ENCODE data around the gene GRK1. TPM values are rescaled to one million over a fixed set of nuclear protein-coding genes. Genes with fewer than 3 reads are reported as not detected.

GRK1 gene
- not detected in 2 replicates for polyA plus RNA-seq

GRCh38 chr13:113666951-113667701, at the start of gene GRK1:
Gene GRK1, plus strand, starts transcription at chr13:113667219. Its CDS starts 168 bp downstream, at chr13:113667387.

GRCh38 chr13:113657851-113658741, 8.9 kb upstream of the GRK1 start, which contains the start of gene ATP4B:
Gene ATP4B, minus strand, starts transcription at chr13:113658198. Its CDS starts 54 bp downstream, at chr13:113658144.

GRCh38 chr13:113758651-113759524, 91.9 kb downstream of the GRK1 start, which contains the start of gene TMEM255B:
Gene TMEM255B, plus strand, starts transcription at chr13:113759226. Its CDS starts 44 bp downstream, at chr13:113759270.

Other genes with a start within 250 kb of the GRK1 start
- gene ADPRHL1, start 213.7 kb upstream of the GRK1 start, polyA plus RNA-seq = 6.3 and 9.8 TPM in 2 replicates
- 7.9 and 9.9 TPM in 2 replicates for gene DCUN1D2, start 176.5 kb upstream of the GRK1 start, polyA plus RNA-seq
- gene TFDP1, start 82.5 kb upstream of the GRK1 start, polyA plus RNA-seq = 10.3 and 11.4 TPM in 2 replicates
- gene ATP4B, start 9.0 kb upstream of the GRK1 start, polyA plus RNA-seq = not detected in 2 replicates
- 1.4 TPM in 1 of 2 replicates, not detected in the other for gene TMEM255B, start 92.0 kb downstream of the GRK1 start, polyA plus RNA-seq
- 2.5 and 3.9 TPM in 2 replicates for gene GAS6, start 196.9 kb downstream of the GRK1 start, polyA plus RNA-seq